ENCODE data around the gene GRHL1. TPM values are rescaled to one million over a fixed set of nuclear protein-coding genes. Genes with fewer than 3 reads are reported as not detected.

Gene GRHL1
- polyA plus RNA-seq, 1 donor (not counting 4 experiments of a cell fraction or from before 2014, with no cell fraction given): 7.8 TPM

GRCh38 chr2:9946818-9947217 lies 4.7 kb upstream of the GRHL1 start:
- Histone ChIP-seq H3K36me3 (ENCODE audit: control insufficient read depth in 2 of 2, extremely low read depth in 1 of 2, insufficient read depth in 2 of 2, low read length in 2 of 2) (no peaks in the 10 kb centered on the region), H3K4me3 (ENCODE audit: control insufficient read depth in 2 of 3, extremely low read depth in 1 of 3, insufficient read depth in 2 of 3, low read depth in 1 of 3, low read length in 3 of 3) (no peak overlapping the region), H3K9me3 (ENCODE audit: control insufficient read depth, low read depth, low read length) (no peaks in the 10 kb centered on the region), H4K20me1 (ENCODE audit: control insufficient read depth, extremely low read depth, insufficient read depth, low read length) (no peaks in the 10 kb centered on the region), H3K9ac (ENCODE audit: control insufficient read depth, extremely low read depth, insufficient read depth, low read length) (no peak overlapping the region), H3K4me1 (ENCODE audit: control insufficient read depth, extremely low read depth, insufficient read depth, low read length) (peaks cover 3% of the 10 kb centered on the region), H3K27me3 (ENCODE audit: control insufficient read depth, extremely low read depth, insufficient read depth, low read length) (peaks cover 11% of the 10 kb centered on the region), H2AFZ (ENCODE audit: control insufficient read depth, low read length) (no peak overlapping the region), H3K4me2 (ENCODE audit: control insufficient read depth, extremely low read depth, insufficient read depth, low read depth, low read length) (no peak overlapping the region), H3K79me2 (ENCODE audit: control insufficient read depth, insufficient read depth, low read length) (no peaks in the 10 kb centered on the region), H3K27ac (ENCODE audit: control insufficient read depth, insufficient read depth, low read length) (no peak overlapping the region), H3K9me1 (ENCODE audit: control insufficient read depth, extremely low read depth, insufficient read depth, low read length) (no peaks in the 10 kb centered on the region)
- dilution Hi-C loops (cut with MboI; ENCODE audit: extremely low pct_ligation_motif_present, low sequenced_read_pairs): no loop called here
- FAIRE-seq (no peak), DNase-seq (ENCODE audit: low read depth, low spot score) (no peak)
- no peak for TF ChIP-seq CTCF (optimal IDR thresholded peaks at IDR 0.05 in 1 of 3, IDR thresholded peaks at IDR 0.05 in 1 of 3, conservative IDR thresholded peaks at IDR 0.05 in 1 of 3; ENCODE audit: extremely low read depth in 1 of 3, insufficient read depth in 2 of 3, low read length in 3 of 3)
- TF ChIP-seq EZH2 (IDR thresholded peaks at IDR 0.05; ENCODE audit: low read length): no peak

GRCh38 chr2:9948721-9949120 lies 2.8 kb upstream of the GRHL1 start:
- Histone ChIP-seq H4K20me1 (ENCODE audit: control insufficient read depth, extremely low read depth, insufficient read depth, low read length) (no peaks in the 10 kb centered on the region), H3K36me3 (ENCODE audit: control insufficient read depth in 2 of 2, extremely low read depth in 1 of 2, insufficient read depth in 2 of 2, low read length in 2 of 2) (no peaks in the 10 kb centered on the region), H3K27me3 (ENCODE audit: control insufficient read depth, extremely low read depth, insufficient read depth, low read length) (peaks cover 11% of the 10 kb centered on the region), H2AFZ (ENCODE audit: control insufficient read depth, low read length) (no peak overlapping the region), H3K9me1 (ENCODE audit: control insufficient read depth, extremely low read depth, insufficient read depth, low read length) (no peaks in the 10 kb centered on the region), H3K9ac (ENCODE audit: control insufficient read depth, extremely low read depth, insufficient read depth, low read length) (no peak overlapping the region), H3K9me3 (ENCODE audit: control insufficient read depth, low read depth, low read length) (no peaks in the 10 kb centered on the region), H3K4me3 (ENCODE audit: control insufficient read depth in 2 of 3, extremely low read depth in 1 of 3, insufficient read depth in 2 of 3, low read depth in 1 of 3, low read length in 3 of 3) (no peak overlapping the region), H3K4me1 (ENCODE audit: control insufficient read depth, extremely low read depth, insufficient read depth, low read length) (peaks cover 2% of the 10 kb centered on the region), H3K4me2 (ENCODE audit: control insufficient read depth, extremely low read depth, insufficient read depth, low read depth, low read length) (no peak overlapping the region), H3K27ac (ENCODE audit: control insufficient read depth, insufficient read depth, low read length) (no peak overlapping the region), H3K79me2 (ENCODE audit: control insufficient read depth, insufficient read depth, low read length) (no peaks in the 10 kb centered on the region)
- FAIRE-seq (no peak), DNase-seq (ENCODE audit: low read depth, low spot score) (no peak)
- TF ChIP-seq CTCF (optimal IDR thresholded peaks at IDR 0.05 in 1 of 3, IDR thresholded peaks at IDR 0.05 in 1 of 3, conservative IDR thresholded peaks at IDR 0.05 in 1 of 3; ENCODE audit: extremely low read depth in 1 of 3, insufficient read depth in 2 of 3, low read length in 3 of 3): no peak
- no peak for TF ChIP-seq EZH2 (IDR thresholded peaks at IDR 0.05; ENCODE audit: low read length)
- dilution Hi-C loops (cut with MboI; ENCODE audit: extremely low pct_ligation_motif_present, low sequenced_read_pairs): no loop called here
